WERI-Rb-1 (cell line): ENCODE data around the gene CHST9.

ENCODE experiments used
- DNase-seq: peaks from one replicate; pipeline ENCODE4 v3.0.0-alpha.2; 2020
- H3K27ac ChIP-seq: fragments of 250-450 bp; sonication (Bioruptor Pico); 2 replicates; pipeline ENCODE4 v1.5.1; 2020; ENCODE audit warnings: mild to moderate bottlenecking, moderate library complexity
- H3K27me3 ChIP-seq: fragments of 250-450 bp; sonication (Bioruptor Pico); 2 replicates; pipeline ENCODE4 v1.5.1; 2021; ENCODE audit warnings: mild to moderate bottlenecking, low read depth, moderate library complexity; ENCODE audit not compliant: insufficient read depth, severe bottlenecking
- H3K36me3 ChIP-seq: fragments of 250-450 bp; sonication (Bioruptor Pico); 2 replicates; pipeline ENCODE4 v1.5.1; 2020; ENCODE audit warnings: mild to moderate bottlenecking, moderate library complexity
- H3K4me3 ChIP-seq: 2 replicates; pipeline ENCODE4 v1.5.1; 2011; ENCODE audit warnings: low read depth, mild to moderate bottlenecking, control low read depth, low read length
- H3K9me3 ChIP-seq: fragments of 250-450 bp; sonication (Bioruptor Pico); 2 replicates; pipeline ENCODE4 v1.5.1; 2021; ENCODE audit warnings: mild to moderate bottlenecking, moderate library complexity; ENCODE audit not compliant: severe bottlenecking
- CTCF ChIP-seq: IDR thresholded peaks from 2 replicates; pipeline ENCODE4 v1.5.1; 2011; ENCODE audit warnings: low read depth, mild to moderate bottlenecking, control low read depth, inconsistent platforms, low read length

Gene CHST9

GRCh38 chr18:26863921-26864497, 321.1 kb downstream of the CHST9 start:
- Histone ChIP-seq H3K27me3 (peaks cover 2% of the 10 kb centered on the region), H3K27ac (no peak overlapping the region), H3K36me3 (no peaks in the 10 kb centered on the region), H3K4me3 (peak overlapping the region; percentile 48), H3K9me3 (no peaks in the 10 kb centered on the region)
- no peak for TF ChIP-seq CTCF
- no peak for DNase-seq

GRCh38 chr18:26863122-26863879, 321.8 kb downstream of the CHST9 start:
- TF ChIP-seq CTCF = peak; percentile 11; the same call in 1 of the 2 replicates
- peak; percentile 76 for DNase-seq
- Histone ChIP-seq H3K9me3 (no peaks in the 10 kb centered on the region), H3K27ac (no peak overlapping the region), H3K36me3 (no peaks in the 10 kb centered on the region), H3K4me3 (peak overlapping the region; percentile 48), H3K27me3 (peaks cover 2% of the 10 kb centered on the region)

GRCh38 chr18:26862084-26862483, 323.0 kb downstream of the CHST9 start:
- no peak for TF ChIP-seq CTCF

More at GRCh38 chr18:26862084-26862483, 323.0 kb downstream of the CHST9 start:
- Histone ChIP-seq H3K9me3 (no peaks in the 10 kb centered on the region), H3K27ac (no peak overlapping the region), H3K27me3 (peaks cover 2% of the 10 kb centered on the region), H3K4me3 (no peak overlapping the region), H3K36me3 (no peaks in the 10 kb centered on the region)
- no peak for DNase-seq
